ENCODE results near the gene NSL1.
"Not testable (repeated sequence)": the region's sequence is repeated elsewhere in the genome, so short reads cannot be mapped to it uniquely, and the experiment has no call there.

Gene NSL1

GRCh38 chr1:212743901-212744475 is 47.6 kb downstream of the NSL1 start:
- no peak for TF ChIP-seq CTCF (IDR thresholded peaks at IDR 0.05)
- TF ChIP-seq ZFX (IDR thresholded peaks at IDR 0.05; ENCODE audit: borderline replicate concordance) = no peak
- H3K27ac ChIP-seq = no peak overlapping the region

- H3K27ac ChIP-seq = no peak overlapping the region
- no peak for TF ChIP-seq ZFX (IDR thresholded peaks at IDR 0.05; ENCODE audit: borderline replicate concordance)
- no peak for TF ChIP-seq CTCF (IDR thresholded peaks at IDR 0.05)
Observed at GRCh38 chr1:212738330-212738729, 53.2 kb downstream of the NSL1 start.

- TF ChIP-seq ZFX (IDR thresholded peaks at IDR 0.05; ENCODE audit: borderline replicate concordance) = no peak
- TF ChIP-seq CTCF (IDR thresholded peaks at IDR 0.05) = no peak
- H3K27ac ChIP-seq = no peak overlapping the region
Observed at GRCh38 chr1:212737559-212737958, 54.0 kb downstream of the NSL1 start.

GRCh38 chr1:212733109-212733508 is 58.5 kb downstream of the NSL1 start:
- no peak overlapping the region for H3K27ac ChIP-seq
- TF ChIP-seq CTCF (IDR thresholded peaks at IDR 0.05) = no peak
- TF ChIP-seq ZFX (IDR thresholded peaks at IDR 0.05; ENCODE audit: borderline replicate concordance) = no peak

GRCh38 chr1:212731630-212732029 is 59.9 kb downstream of the NSL1 start:
- no peak for TF ChIP-seq ZFX (IDR thresholded peaks at IDR 0.05; ENCODE audit: borderline replicate concordance)
- no peak for TF ChIP-seq CTCF (IDR thresholded peaks at IDR 0.05)

GRCh38 chr1:212728606-212729005 is 63.0 kb downstream of the NSL1 start:
- H3K27ac ChIP-seq = no peak overlapping the region
- TF ChIP-seq ZFX (IDR thresholded peaks at IDR 0.05; ENCODE audit: borderline replicate concordance) (no peak), CTCF (IDR thresholded peaks at IDR 0.05) (no peak)

More at GRCh38 chr1:212731630-212732029, 59.9 kb downstream of the NSL1 start:
- H3K27ac ChIP-seq = no peak overlapping the region

GRCh38 chr1:212727386-212728181 is 64.0 kb downstream of the NSL1 start:
- no peak for TF ChIP-seq ZFX (IDR thresholded peaks at IDR 0.05; ENCODE audit: borderline replicate concordance)
- TF ChIP-seq CTCF (IDR thresholded peaks at IDR 0.05) = no peak
- H3K27ac ChIP-seq = no peak overlapping the region

GRCh38 chr1:212724679-212725078 is 66.9 kb downstream of the NSL1 start:
- not testable (repeated sequence) for H3K27ac ChIP-seq

Data from 22Rv1 (cell line).